DOHH2 (cell line): Measurements from ENCODE around the gene LPGAT1.

Experiments
- H3F3A ChIP-seq: fragments of 200-600 bp; sonication (generic), shearing (Covaris generic); 2 replicates; pipeline ENCODE4 v1.6.0; 2016; ENCODE audit warnings: antibody characterized with exemption, mild to moderate bottlenecking; ENCODE audit not compliant: control insufficient read depth, insufficient read depth
- H3K27ac ChIP-seq: fragments of 200-600 bp; sonication (generic); 2 replicates; pipeline ENCODE4 v1.5.1; 2014; ENCODE audit warnings: low read depth, mild to moderate bottlenecking, low read length, moderate library complexity
- H3K27me3 ChIP-seq: fragments of 200-600 bp; sonication (generic); 2 replicates; pipeline ENCODE4 v1.6.1; 2014; ENCODE audit warnings: mild to moderate bottlenecking, low read length, mixed read lengths; ENCODE audit not compliant: control insufficient read depth
- H3K36me3 ChIP-seq: fragments of 200-600 bp; sonication (generic); 2 replicates; pipeline ENCODE4 v1.6.1; 2014; ENCODE audit warnings: mild to moderate bottlenecking, low read length, moderate library complexity, mixed read lengths; ENCODE audit not compliant: control insufficient read depth
- H3K4me1 ChIP-seq: fragments of 200-600 bp; sonication (generic); 2 replicates; pipeline ENCODE4 v1.6.1; 2014; ENCODE audit warnings: mild to moderate bottlenecking, low read length, mixed read lengths; ENCODE audit not compliant: control insufficient read depth
- H3K4me2 ChIP-seq: fragments of 200-600 bp; sonication (generic); 2 replicates; pipeline ENCODE4 v1.6.0; 2014; ENCODE audit warnings: mild to moderate bottlenecking, low read length, moderate library complexity
- H3K4me3 ChIP-seq: fragments of 200-600 bp; sonication (generic); 2 replicates; pipeline ENCODE4 v1.5.1; 2014; ENCODE audit warnings: mild to moderate bottlenecking, low read length, mixed read lengths
- H3K79me2 ChIP-seq: fragments of 200-600 bp; sonication (generic); 2 replicates; pipeline ENCODE4 v1.6.1; 2014; ENCODE audit warnings: mild to moderate bottlenecking, low read length, mixed read lengths; ENCODE audit not compliant: control insufficient read depth
- H3K9me2 ChIP-seq: fragments of 200-600 bp; sonication (generic); replicated peaks from 2 replicates; pipeline ENCODE4 v1.6.1; 2014; ENCODE audit warnings: mild to moderate bottlenecking, low read length, mixed read lengths; ENCODE audit not compliant: control insufficient read depth
- H3K9me3 ChIP-seq: fragments of 200-600 bp; sonication (generic); 2 replicates; pipeline ENCODE4 v1.6.1; 2014; ENCODE audit warnings: antibody characterized with exemption, low read length, mixed read lengths; ENCODE audit not compliant: control insufficient read depth, insufficient read depth
- H4K20me1 ChIP-seq: fragments of 200-600 bp; sonication (generic); 2 replicates; pipeline ENCODE4 v1.6.0; 2014; ENCODE audit warnings: low read depth, mild to moderate bottlenecking, antibody characterized with exemption, low read length, moderate library complexity; ENCODE audit not compliant: control insufficient read depth, insufficient read depth
- CTCF ChIP-seq: fragments of 200-600 bp; sonication (generic); IDR thresholded peaks from one replicate; pipeline ENCODE4 v1.5.1; 2014; ENCODE audit warnings: antibody characterized with exemption, mild to moderate bottlenecking, low read depth, low read length; ENCODE audit not compliant: poor library complexity, severe bottlenecking
- EZH2phosphoT487 ChIP-seq: fragments of 200-600 bp; sonication (generic); IDR thresholded peaks from 2 replicates; pipeline ENCODE4 v1.6.1; 2017; ENCODE audit warnings: borderline replicate concordance, mild to moderate bottlenecking, antibody characterized with exemption, low read length, moderate library complexity, mixed read lengths

Gene LPGAT1

DNA sequence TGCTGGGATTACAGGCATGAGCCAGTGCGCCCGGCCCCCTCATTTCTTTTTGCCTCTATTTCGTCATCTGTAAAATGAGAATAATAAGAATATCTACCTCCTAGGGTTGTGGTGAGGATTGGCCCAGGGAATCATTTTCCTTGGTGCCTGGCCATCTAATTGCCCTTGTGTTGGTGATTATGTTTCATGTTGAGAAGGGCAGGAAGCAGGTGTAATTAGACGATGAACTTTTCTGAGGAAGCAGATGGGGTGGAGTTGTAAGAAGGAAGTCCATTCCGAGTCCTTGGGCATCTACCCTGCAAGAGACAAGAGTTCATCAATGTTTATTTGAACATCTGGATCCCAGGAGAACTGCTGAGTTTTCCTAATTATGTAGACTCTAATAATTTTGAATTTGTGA lies 116.4 kb downstream of the LPGAT1 start:
- H3F3A ChIP-seq = no peaks in the 10 kb centered on the region
- H3K27me3 ChIP-seq = peaks cover 9% of the 10 kb centered on the region; the same call in 1 of the 2 replicates
- no peaks in the 10 kb centered on the region for H4K20me1 ChIP-seq
- no peak overlapping the region for H3K27ac ChIP-seq
- H3K9me3 ChIP-seq = no peaks in the 10 kb centered on the region
- no peak for TF ChIP-seq EZH2phosphoT487
- TF ChIP-seq CTCF = no peak
- no peaks in the 10 kb centered on the region for H3K4me1 ChIP-seq
- no peaks in the 10 kb centered on the region for H3K79me2 ChIP-seq
- no peaks in the 10 kb centered on the region for H3K9me2 ChIP-seq
- no peaks in the 10 kb centered on the region for H3K36me3 ChIP-seq
- H3K4me2 ChIP-seq = no peak overlapping the region
- H3K4me3 ChIP-seq = no peak overlapping the region

DNA sequence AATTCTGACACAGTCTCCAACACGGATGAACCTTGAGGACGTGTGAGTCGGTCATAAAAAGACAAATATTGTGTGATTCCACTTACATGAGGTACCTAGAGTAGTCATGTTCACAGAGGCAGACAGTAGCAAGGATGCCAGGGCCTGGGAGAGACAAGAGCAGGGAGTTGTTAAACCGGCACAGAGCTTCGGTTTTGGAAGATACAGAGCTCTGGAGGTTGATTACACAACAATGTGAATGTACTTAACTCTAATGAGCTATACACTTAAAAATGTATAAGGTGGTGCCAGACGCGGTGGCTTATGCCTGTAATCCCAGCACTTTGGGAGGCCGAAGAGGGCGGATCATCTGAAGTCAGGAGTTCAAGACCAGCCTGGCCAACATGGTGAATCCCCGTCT lies 117.3 kb downstream of the LPGAT1 start:
- no peaks in the 10 kb centered on the region for H3K36me3 ChIP-seq
- peaks cover 2% of the 10 kb centered on the region; the same call in 1 of the 2 replicates for H3K27me3 ChIP-seq
- no peaks in the 10 kb centered on the region for H3K4me1 ChIP-seq
- no peak overlapping the region for H3K4me2 ChIP-seq
- no peak for TF ChIP-seq EZH2phosphoT487
- no peak for TF ChIP-seq CTCF
- H3K4me3 ChIP-seq = no peak overlapping the region
- H3F3A ChIP-seq = no peaks in the 10 kb centered on the region
- no peaks in the 10 kb centered on the region for H3K9me2 ChIP-seq
- no peak overlapping the region for H3K27ac ChIP-seq
- no peaks in the 10 kb centered on the region for H4K20me1 ChIP-seq
- no peaks in the 10 kb centered on the region for H3K9me3 ChIP-seq
- H3K79me2 ChIP-seq = no peaks in the 10 kb centered on the region

DNA sequence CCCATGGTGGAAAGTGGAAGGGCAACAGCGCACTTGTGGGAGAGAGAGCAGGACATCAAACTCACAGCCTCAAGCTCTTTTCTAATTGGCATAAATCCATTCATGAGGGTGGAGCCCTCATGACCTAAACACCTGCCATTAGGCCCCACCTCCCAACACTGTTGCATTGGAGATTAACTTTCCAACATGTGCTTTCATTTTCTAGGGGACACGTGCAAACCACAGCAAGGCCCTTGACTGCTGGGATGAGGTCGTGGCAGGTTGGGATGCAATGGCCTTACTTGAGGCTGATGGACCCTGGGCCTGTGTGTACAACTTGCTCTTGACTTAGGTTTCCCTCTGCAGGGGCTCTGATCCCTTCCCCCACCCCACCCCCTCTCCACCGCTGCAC lies 119.3 kb downstream of the LPGAT1 start:
- Histone ChIP-seq H4K20me1 (no peaks in the 10 kb centered on the region), H3K9me3 (no peaks in the 10 kb centered on the region), H3K27ac (no peak overlapping the region), H3K79me2 (no peaks in the 10 kb centered on the region), H3K9me2 (no peaks in the 10 kb centered on the region), H3K4me1 (no peaks in the 10 kb centered on the region), H3K4me2 (no peak overlapping the region), H3K4me3 (no peak overlapping the region), H3F3A (no peaks in the 10 kb centered on the region), H3K36me3 (no peaks in the 10 kb centered on the region), H3K27me3 (no peaks in the 10 kb centered on the region)
- TF ChIP-seq CTCF = no peak
- TF ChIP-seq EZH2phosphoT487 = no peak
